IPS-20b (cell line): Measurements from ENCODE around the gene PCDH1.
A peak's percentile ranks its signal among the peaks of the same experiment; 100 is the strongest.
"Not testable (repeated sequence)": the region's sequence is repeated elsewhere in the genome, so short reads cannot be mapped to it uniquely, and the experiment has no call there.

Experiments used
- H3K27ac ChIP-seq: one replicate; pipeline ENCODE4 v1.5.1; 2013; ENCODE audit warnings: low read length
- H3K27me3 ChIP-seq: 2 replicates; pipeline ENCODE4 v1.6.1; 2013; ENCODE audit warnings: mild to moderate bottlenecking, low read length, inconsistent platforms; ENCODE audit not compliant: insufficient read depth
- H3K36me3 ChIP-seq: 2 replicates; pipeline ENCODE4 v1.6.1; 2013; ENCODE audit warnings: low read depth, mild to moderate bottlenecking, inconsistent platforms, low read length, moderate library complexity; ENCODE audit not compliant: insufficient read depth
- H3K4me1 ChIP-seq: 2 replicates; pipeline ENCODE4 v1.6.1; 2013; ENCODE audit warnings: mild to moderate bottlenecking, control low read depth, inconsistent platforms, low read length, moderate library complexity; ENCODE audit not compliant: insufficient read depth
- H3K4me3 ChIP-seq: 2 replicates; pipeline ENCODE4 v1.5.1; 2013; ENCODE audit warnings: mild to moderate bottlenecking, low read length, inconsistent platforms
- H3K9ac ChIP-seq: 2 replicates; pipeline ENCODE4 v1.6.1; 2013; ENCODE audit warnings: low read depth, mild to moderate bottlenecking, inconsistent platforms, low read length, moderate library complexity
- H3K9me3 ChIP-seq: 2 replicates; pipeline ENCODE4 v1.6.1; 2013; ENCODE audit warnings: mild to moderate bottlenecking, low read depth, low read length, inconsistent platforms; ENCODE audit not compliant: insufficient read depth

The PCDH1 gene

DNA sequence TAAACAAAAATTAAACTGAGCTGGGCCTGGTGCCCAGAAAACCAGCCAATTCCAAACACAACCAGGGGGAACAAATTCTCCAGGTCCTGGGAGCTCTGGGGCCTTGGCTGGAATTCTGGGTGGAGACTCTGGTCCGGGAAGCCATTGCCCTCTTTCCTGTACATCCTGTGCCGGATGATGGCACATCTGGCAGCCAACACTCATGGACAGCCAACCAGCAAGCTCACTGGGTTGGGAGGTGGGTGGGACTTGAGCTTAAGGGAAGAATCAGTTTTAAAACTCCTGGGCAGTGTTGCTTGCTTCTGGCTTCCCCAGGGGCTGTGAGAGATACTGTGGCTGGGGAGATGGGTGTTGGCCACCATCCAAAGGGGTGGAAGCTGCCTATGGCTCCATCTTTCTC, 56.1 kb downstream of the PCDH1 start:
- no peak overlapping the region for H3K4me3 ChIP-seq
- peak overlapping the region; percentile 42 for H3K27ac ChIP-seq
- no peak overlapping the region for H3K9ac ChIP-seq
- no peaks in the 10 kb centered on the region for H3K27me3 ChIP-seq
- H3K4me1 ChIP-seq, result peaks cover 43% of the 10 kb centered on the region; the same call in 1 of the 2 replicates
- H3K9me3 ChIP-seq, result no peaks in the 10 kb centered on the region
- H3K36me3 ChIP-seq, result no peaks in the 10 kb centered on the region

DNA sequence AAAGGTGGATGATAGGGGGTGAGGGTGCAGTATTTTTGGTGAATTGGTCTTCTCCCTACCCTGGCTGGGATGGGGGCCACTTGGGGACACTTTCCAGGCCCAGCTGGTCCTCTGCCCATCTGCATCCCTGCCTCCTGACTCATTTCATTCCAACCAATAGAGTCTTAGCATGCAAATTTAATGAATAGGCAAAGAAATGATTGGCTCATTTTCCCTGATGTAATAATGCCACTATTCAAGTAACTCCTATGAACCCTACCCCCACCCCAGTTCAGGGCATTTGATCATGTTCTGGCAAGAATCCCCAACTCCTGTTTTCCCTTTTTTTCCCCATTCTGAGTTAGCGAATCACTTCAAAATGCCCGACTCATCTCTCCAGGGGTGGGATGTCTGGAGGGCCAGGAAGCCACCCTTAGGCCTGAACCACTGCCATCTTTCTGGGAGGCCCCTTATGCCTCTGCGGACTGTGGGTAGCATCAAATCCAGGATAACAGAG, 56.7 kb downstream of the PCDH1 start:
- H3K9ac ChIP-seq, result 0 out of 2 replicates have a peak overlapping the region, but pooled peaks have one; percentile 49
- peaks cover 44% of the 10 kb centered on the region; the same call in 1 of the 2 replicates for H3K4me1 ChIP-seq
- no peaks in the 10 kb centered on the region for H3K36me3 ChIP-seq
- H3K27me3 ChIP-seq, result no peaks in the 10 kb centered on the region
- H3K4me3 ChIP-seq, result no peak overlapping the region
- H3K9me3 ChIP-seq, result no peaks in the 10 kb centered on the region
- H3K27ac ChIP-seq, result no peak overlapping the region

DNA sequence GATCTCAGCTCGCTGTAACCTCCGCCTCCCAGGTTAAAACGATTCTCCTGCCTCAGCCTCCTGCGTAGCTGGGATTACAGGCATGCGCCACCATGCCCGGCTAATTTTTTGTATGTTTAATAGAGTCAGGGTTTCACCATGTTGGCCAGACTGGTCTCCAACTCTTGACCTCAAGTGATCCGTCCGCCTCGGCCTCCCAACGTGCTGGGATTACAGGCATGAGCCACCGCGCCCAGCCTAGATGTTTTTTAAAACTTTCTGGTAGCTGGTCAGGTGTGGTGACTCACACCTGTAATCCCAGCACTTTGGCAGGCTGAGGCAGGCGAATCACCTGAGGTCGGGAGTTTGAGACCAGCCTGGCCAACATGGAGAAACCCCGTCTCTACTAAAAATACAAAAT, 57.5 kb downstream of the PCDH1 start:
- not testable (repeated sequence) for H3K27ac ChIP-seq, H3K4me3 ChIP-seq, H3K9me3 ChIP-seq, H3K36me3 ChIP-seq, H3K27me3 ChIP-seq, H3K9ac ChIP-seq
- H3K4me1 ChIP-seq, result peaks cover 44% of the 10 kb centered on the region

DNA sequence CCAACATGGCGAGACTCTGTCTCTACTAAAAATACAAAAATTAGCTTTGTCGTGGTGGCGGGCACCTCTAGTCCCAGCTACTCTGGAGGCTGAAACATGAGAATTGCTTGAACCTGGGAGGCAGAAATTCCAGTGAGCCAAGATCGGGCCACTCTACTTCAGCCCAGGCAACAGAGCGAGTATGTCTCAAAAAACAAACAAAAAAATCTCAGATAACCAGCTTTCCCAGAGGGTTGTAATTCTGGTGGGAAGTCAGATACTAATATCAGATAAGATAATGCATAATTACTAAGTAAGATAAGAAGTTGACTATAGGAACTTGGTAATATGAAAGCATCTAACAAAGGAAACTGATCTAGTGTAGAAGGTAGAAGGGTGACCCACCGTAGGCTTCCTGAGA, 60.6 kb downstream of the PCDH1 start:
- peaks cover 50% of the 10 kb centered on the region for H3K4me1 ChIP-seq
- no peak overlapping the region for H3K27ac ChIP-seq
- no peaks in the 10 kb centered on the region for H3K27me3 ChIP-seq
- H3K4me3 ChIP-seq, result no peak overlapping the region
- no peaks in the 10 kb centered on the region for H3K9me3 ChIP-seq
- peak overlapping the region; percentile 40; the same call in 1 of the 2 replicates for H3K9ac ChIP-seq
- H3K36me3 ChIP-seq, result no peaks in the 10 kb centered on the region

DNA sequence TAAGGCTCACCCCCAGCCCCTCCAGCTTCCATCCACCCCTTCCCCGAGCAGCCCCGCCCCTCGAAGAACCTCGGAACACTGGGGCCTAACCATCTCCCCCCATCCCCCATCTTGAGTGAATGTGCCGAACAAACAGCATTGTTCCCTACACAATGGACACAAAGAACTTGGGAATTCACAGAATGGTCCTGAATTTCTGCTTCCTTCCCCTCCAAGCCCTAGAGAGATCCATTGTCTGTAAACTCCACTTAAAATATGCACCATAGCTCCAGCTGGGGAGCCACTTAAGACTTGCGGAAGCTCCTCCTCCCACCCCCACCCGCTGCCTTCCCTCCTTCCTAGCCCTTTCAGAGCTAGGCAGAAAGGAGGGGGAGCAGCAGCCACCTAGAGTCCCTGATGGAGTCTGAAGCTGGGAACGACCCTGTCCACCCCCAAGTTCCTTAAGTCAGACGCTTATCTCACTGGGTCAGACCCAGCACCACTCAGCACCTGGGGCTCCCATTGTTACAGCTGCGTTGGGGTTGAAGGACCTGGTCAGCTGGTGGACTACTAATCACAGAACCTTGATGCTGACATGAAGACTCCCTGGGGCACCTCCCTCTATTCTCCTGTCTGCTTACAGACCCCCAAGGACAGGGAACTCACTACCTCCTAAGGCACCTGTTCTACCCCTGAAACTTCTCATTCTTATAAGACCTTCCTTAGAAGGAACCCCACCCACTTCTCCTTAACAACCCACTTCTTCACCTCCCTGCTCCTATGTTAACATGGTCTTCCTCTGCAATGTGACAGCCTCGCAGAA, 61.4 kb downstream of the PCDH1 start:
- peak overlapping the region; percentile 82 for H3K27ac ChIP-seq
- peak overlapping the region; percentile 61; the same call in 1 of the 2 replicates for H3K9ac ChIP-seq
- peaks cover 50% of the 10 kb centered on the region for H3K4me1 ChIP-seq
- no peaks in the 10 kb centered on the region for H3K36me3 ChIP-seq
- no peaks in the 10 kb centered on the region for H3K9me3 ChIP-seq
- peak overlapping the region; percentile 3; the same call in 1 of the 2 replicates for H3K4me3 ChIP-seq
- no peaks in the 10 kb centered on the region for H3K27me3 ChIP-seq

DNA sequence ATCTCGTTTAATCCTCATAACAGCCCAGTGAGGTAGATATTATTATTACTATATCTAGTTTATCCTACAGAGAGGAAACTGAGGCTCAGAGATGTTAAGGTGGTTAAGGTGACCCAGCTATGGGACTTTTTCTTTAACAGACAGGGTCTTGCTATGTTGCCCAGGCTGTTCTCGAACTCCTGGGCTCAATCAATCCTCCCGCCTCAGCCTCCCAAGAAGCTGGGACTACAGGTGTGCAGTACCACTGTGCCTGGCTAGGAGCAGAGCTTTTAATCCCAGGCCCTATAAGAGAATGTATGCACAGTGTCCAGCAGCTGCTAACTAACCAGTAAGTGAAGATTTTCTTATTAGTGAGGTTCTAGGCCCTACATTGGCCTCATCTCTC, 62.4 kb downstream of the PCDH1 start:
- peaks cover 50% of the 10 kb centered on the region for H3K4me1 ChIP-seq
- peak overlapping the region; percentile 61; the same call in 1 of the 2 replicates for H3K9ac ChIP-seq
- no peaks in the 10 kb centered on the region for H3K9me3 ChIP-seq
- H3K4me3 ChIP-seq, result peak overlapping the region; percentile 25; the same call in 1 of the 2 replicates
- no peaks in the 10 kb centered on the region for H3K27me3 ChIP-seq
- H3K36me3 ChIP-seq, result no peaks in the 10 kb centered on the region
- H3K27ac ChIP-seq, result peak overlapping the region; percentile 82

DNA sequence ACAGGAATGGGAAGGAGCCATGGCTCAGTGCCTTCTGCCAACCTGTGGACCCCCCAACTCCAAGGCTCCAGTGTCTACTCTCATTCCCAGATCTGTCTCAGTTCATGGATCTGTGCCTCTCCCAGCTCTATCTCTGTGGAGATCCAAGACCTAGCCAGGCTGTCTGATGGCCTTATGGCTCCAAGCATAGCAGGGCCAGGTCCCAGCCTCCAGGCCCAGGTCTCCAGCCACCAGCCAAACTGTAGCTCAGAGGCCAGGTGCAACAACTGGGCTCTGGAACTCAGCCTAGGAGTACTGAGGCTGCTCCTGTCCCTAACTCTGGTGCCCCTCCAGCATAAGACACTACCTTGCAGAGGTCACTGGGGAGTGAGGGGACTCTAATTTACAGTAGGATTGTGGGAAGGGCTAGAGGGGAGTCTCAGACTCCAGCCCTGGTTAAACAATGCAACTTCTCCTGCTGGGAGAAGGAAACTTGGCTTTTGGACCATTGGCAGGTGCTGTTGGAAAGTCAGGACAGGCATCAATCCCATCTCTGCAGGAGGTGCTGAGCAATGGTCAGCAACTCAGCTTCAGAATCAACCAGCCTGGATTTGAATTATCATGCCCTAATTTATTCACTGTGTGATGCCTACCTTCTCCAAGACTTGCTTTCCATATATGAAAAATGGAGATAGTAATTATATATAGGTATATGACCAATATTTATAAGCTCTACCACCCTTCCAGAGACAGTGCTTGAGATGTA, 63.0 kb downstream of the PCDH1 start:
- Histone ChIP-seq H3K9ac (no peak overlapping the region), H3K27me3 (no peaks in the 10 kb centered on the region), H3K36me3 (no peaks in the 10 kb centered on the region), H3K4me3 (no peak overlapping the region), H3K27ac (no peak overlapping the region), H3K9me3 (no peaks in the 10 kb centered on the region), H3K4me1 (peaks cover 50% of the 10 kb centered on the region)

DNA sequence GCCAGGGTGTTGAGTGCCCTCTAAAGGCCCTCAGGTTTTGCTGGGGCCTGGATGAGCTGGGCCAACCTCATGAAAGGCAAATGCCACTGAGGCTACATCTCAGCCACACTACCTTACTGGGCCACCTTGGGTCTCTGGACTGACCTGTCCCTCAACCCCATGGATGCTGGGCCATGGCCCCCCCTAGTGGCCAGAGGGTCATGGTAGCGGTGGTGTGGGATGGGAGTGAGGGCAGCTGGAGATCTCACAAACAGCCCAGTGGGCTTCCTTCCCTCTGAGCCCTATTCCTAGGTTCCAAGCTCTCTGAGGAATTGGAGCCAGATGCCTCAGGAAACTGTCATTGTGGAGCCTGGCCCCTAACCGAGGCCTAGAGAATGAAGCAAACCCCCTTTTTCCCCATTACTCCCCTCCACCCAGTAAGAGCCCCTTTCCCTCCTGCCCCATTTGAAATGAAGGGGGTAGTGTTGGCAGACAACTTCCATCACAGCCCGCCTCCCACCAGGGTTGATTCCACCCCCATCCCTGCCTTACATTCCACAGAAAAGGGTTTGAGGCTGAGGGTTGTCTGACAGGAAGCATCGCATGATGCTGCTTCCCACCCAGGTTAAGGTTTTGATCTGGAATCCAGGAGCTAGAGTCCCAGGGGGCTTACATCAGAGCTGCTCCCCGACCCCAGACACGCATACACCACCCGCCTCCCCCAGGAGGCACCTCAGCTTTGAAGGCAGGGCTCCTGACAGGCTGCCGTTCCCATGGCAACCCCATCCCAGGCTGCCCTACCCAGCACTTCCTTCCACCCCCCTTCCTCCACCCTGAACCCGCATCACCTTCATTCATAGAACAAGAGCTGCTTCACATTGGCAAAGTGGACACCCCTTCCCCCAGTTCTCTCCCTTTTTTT, 63.9 kb downstream of the PCDH1 start:
- no peaks in the 10 kb centered on the region for H3K36me3 ChIP-seq
- peaks cover 46% of the 10 kb centered on the region for H3K4me1 ChIP-seq
- H3K9me3 ChIP-seq, result no peaks in the 10 kb centered on the region
- no peaks in the 10 kb centered on the region for H3K27me3 ChIP-seq
- H3K27ac ChIP-seq, result no peak overlapping the region
- H3K4me3 ChIP-seq, result no peak overlapping the region
- H3K9ac ChIP-seq, result peak overlapping the region; percentile 34; the same call in 1 of the 2 replicates

DNA sequence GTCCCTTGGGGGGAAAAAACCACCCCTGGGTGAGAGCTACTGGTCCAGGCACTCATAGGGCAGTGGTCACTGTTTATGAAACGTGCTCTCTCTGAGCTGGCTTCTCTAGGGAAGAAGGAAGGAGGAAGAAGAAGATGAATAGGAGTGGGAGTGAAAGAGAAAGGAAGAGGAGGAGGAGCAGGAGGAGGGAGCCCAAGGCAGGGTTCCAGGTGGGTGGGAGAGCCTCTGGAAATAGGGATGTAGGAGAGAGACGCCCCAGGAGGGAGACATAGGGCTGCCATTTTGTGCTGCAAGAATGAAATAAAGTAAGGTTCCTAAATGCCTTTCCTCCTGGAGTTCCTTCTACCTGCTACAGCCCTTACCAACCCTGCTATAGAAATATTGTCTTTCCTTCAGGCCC, 65.7 kb downstream of the PCDH1 start:
- H3K9ac ChIP-seq, result peak overlapping the region; percentile 28; the same call in 1 of the 2 replicates
- H3K36me3 ChIP-seq, result no peaks in the 10 kb centered on the region
- H3K4me3 ChIP-seq, result peak overlapping the region; percentile 35; the same call in 1 of the 2 replicates
- peaks cover 41% of the 10 kb centered on the region for H3K4me1 ChIP-seq
- H3K9me3 ChIP-seq, result no peaks in the 10 kb centered on the region
- H3K27me3 ChIP-seq, result no peaks in the 10 kb centered on the region
- no peak overlapping the region for H3K27ac ChIP-seq

DNA sequence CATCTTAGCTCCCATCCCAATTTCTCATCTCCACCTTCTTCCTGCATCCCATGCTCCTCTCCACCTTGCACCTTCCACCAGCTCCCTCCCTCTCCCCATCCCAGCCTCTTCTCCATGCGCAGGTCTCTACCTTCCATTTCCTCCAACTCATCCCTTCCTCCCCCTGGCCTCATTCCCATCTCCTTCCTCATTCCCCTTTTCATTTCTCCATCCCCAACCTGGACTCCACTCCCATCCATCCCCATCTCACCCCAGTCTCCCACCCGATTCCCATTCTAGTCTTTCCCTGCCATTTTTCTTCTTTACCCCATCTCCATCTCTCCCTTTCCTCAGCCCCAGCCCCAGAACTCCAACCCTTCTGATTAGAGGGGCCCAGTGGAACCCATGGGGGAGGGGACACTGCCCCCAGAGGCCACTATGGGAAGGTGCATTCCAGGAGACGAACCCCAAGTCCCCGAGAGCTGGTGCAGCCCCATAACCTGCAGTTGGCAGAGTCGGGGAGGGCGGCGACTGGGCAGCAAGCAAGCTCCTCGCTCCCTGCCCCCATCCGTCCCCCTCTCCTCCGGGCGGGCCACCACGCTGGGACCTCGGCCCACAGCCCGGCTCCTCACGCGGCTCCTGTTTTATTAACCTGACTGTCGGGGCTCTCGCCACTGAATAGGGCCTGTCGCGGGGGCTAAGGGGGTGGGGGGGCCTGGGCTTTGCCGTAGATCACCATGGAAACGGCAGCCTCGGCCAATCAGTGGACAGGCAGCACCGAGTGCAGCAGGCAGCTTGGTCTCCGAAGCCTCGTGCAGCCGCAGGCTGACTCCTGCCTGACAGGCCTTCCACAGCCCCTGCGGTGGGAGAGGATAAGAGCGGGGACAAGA, 66.7 kb downstream of the PCDH1 start:
- Histone ChIP-seq H3K4me3 (peak overlapping the region; percentile 35; the same call in 1 of the 2 replicates), H3K27me3 (no peaks in the 10 kb centered on the region), H3K27ac (no peak overlapping the region)

More for the DNA sequence above, 66.7 kb downstream of the PCDH1 start:
- Histone ChIP-seq H3K4me1 (peaks cover 42% of the 10 kb centered on the region), H3K9me3 (no peaks in the 10 kb centered on the region), H3K9ac (peak overlapping the region; percentile 28; the same call in 1 of the 2 replicates), H3K36me3 (no peaks in the 10 kb centered on the region)
